GM12878 (cell line): Measurements from ENCODE around the gene MOV10L1. TPM values are rescaled to one million over a fixed set of nuclear protein-coding genes. Genes with fewer than 3 reads are reported as not detected.

Source experiments
- CEBPB ChIP-seq, 2 experiments: fragments of 150-350 bp in 1 of 2; IDR thresholded peaks; 2 replicates each; pipeline ENCODE4 v1.6.1; 2012 to 2014; ENCODE audit warnings: low read depth in 2 of 2, low read length in 2 of 2, borderline replicate concordance in 1 of 2, inconsistent platforms in 1 of 2
- HCFC1 ChIP-seq: fragments of 150-350 bp; IDR thresholded peaks from 2 replicates; pipeline ENCODE4 v1.6.1; 2014; ENCODE audit warnings: low read length
- PKNOX1 ChIP-seq: fragments of 450-650 bp; IDR thresholded peaks from 2 replicates; pipeline ENCODE4 v1.6.1; 2016; ENCODE audit warnings: mild to moderate bottlenecking
- RAD51 ChIP-seq: fragments of 450-650 bp; IDR thresholded peaks from 2 replicates; pipeline ENCODE4 v1.6.1; 2016; ENCODE audit warnings: moderate library complexity, mild to moderate bottlenecking, inconsistent platforms
- SPI1 ChIP-seq: IDR thresholded peaks from 2 replicates; pipeline ENCODE4 v1.6.1; 2011; ENCODE audit warnings: low read depth, mild to moderate bottlenecking, low read length, moderate library complexity, borderline replicate concordance; ENCODE audit not compliant: insufficient read depth
- ZBTB40 ChIP-seq: fragments of 450-650 bp; IDR thresholded peaks from 2 replicates; pipeline ENCODE4 v1.6.1; 2016; ENCODE audit warnings: mild to moderate bottlenecking, moderate library complexity, borderline replicate concordance
- ZNF217 ChIP-seq: fragments of 450-650 bp; IDR thresholded peaks from 2 replicates; pipeline ENCODE4 v1.6.1; 2017; ENCODE audit warnings: antibody characterized with exemption, mild to moderate bottlenecking
- polyA plus RNA-seq, 11 experiments: library from polyadenylated mRNA; depleted of rRNA in 4 of 11; unstranded in 6 of 11; stranded (reverse) in 5 of 11; fragments of >200 nt; fragmentation: Nextera tagmentation in 4 of 11; fragmentation: Illumina TruSeq in 1 of 11; extraction: Ambion mirVana in 4 of 11; extraction: Trizol in 1 of 11; gene quantifications; 1 replicate in 1 of 11; 2 replicates in 10 of 11; pipeline versions ENCODE4 v1.2.1 to v1.2.3, GENCODE V29; 2011 to 2016; ENCODE audit warnings: inconsistent platforms in 2 of 11, missing spikeins in 2 of 11, low read depth in 1 of 11
- total RNA-seq, 4 experiments: library from RNA; depleted of rRNA in 3 of 4; stranded (reverse); fragments of >200 nt in 3 of 4; fragmentation: Illumina TruSeq in 1 of 4; extraction: Trizol in 1 of 4; gene quantifications; 2 replicates each; pipeline versions ENCODE4 v1.2.1 to v1.2.3, GENCODE V29; 2013 to 2021

Gene MOV10L1
- total and polyA plus RNA-seq, 10 of the 15 experiments (the other 5 are each of a cell fraction or from before 2014, with no cell fraction given): 0.22 TPM; not detected in 9

GRCh38 chr22:50162391-50162956, 72.7 kb downstream of the MOV10L1 start (continued):
- TF ChIP-seq ZBTB40 (no peak), PKNOX1 (no peak), HCFC1 (no peak), ZNF217 (no peak), RAD51 (no peak), SPI1 (no peak), CEBPB (IDR thresholded peaks at IDR 0.05; ENCODE audit: borderline replicate concordance in 1 of 2, low read depth in 2 of 2, low read length in 2 of 2) (no peak)
